Fibroblast of gingiva (primary cell): ENCODE results near the gene NRSN2.

ENCODE experiments used
- DNase-seq: peaks from one replicate; pipeline ENCODE4 v3.0.0-alpha.2; 2011; ENCODE audit warnings: low read depth

Gene NRSN2

GRCh38 chr20:397432-398237 lies 50.7 kb downstream of the NRSN2 start:
- DNase-seq = no peak

DNA sequence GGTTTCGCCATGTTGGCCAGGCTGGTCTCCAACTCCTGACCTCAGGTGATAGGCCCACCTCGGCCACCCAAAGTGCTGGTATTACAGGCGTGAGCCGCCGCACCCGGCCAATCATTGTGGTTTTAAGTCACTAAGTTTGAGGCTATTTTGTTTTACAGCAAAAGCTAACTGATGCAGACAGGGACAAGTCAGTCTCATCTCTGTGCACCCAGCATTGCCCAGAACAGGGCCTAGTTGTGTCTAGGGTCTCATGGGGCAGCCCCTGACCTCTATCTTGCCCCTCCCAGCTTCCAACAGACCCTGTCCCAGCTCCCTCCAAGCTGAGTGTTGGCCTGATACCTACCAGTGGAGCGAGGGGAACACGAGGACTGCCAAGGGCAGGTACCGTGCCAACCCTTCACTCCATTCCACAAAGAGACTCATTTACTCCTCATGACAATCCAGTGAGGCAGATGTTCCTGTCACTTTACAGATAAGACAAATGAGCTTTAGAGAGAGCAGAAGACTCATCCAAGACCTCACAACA lies 52.3 kb downstream of the NRSN2 start:
- no peak for DNase-seq

GRCh38 chr20:400128-400453 lies 53.2 kb downstream of the NRSN2 start:
- DNase-seq = no peak

DNA sequence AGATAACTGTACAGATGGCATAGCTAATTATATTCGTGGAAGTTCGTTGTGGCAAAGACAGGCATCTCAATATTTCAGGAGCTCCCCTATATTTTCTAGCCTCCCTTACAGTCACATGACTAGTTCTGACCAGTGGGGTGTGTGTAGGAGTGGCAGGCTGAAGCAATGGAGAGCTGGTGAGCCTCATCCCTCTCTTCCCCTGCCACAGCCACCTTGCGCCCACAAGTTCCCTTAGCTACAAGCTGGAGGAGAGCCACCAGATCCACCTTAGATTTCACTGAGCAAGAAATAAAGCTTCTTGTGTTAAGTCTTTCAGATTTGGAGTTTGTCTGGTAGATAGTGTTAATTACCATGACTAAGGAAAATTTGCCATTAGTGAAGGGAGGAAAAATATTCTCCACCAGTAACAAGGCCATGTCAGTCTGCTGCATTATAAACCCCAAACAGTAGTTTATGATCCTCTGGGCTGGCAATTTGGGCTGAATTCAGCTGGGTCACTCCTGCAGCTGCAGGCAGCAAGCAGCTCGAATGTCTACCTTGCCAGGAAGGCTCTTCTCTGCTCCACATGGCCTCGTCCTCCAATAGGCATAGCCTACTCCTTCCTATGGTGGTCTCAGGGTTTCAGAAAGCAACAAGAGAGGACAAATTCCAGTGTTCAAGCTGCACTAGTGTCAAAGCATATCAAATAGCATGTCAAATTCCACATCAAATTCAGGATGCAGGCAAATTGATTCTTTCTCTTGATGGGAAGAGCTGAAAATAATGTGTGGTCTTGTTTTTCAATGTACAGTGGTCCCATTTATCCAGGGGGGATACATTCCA lies 53.8 kb downstream of the NRSN2 start:
- no peak for DNase-seq

DNA sequence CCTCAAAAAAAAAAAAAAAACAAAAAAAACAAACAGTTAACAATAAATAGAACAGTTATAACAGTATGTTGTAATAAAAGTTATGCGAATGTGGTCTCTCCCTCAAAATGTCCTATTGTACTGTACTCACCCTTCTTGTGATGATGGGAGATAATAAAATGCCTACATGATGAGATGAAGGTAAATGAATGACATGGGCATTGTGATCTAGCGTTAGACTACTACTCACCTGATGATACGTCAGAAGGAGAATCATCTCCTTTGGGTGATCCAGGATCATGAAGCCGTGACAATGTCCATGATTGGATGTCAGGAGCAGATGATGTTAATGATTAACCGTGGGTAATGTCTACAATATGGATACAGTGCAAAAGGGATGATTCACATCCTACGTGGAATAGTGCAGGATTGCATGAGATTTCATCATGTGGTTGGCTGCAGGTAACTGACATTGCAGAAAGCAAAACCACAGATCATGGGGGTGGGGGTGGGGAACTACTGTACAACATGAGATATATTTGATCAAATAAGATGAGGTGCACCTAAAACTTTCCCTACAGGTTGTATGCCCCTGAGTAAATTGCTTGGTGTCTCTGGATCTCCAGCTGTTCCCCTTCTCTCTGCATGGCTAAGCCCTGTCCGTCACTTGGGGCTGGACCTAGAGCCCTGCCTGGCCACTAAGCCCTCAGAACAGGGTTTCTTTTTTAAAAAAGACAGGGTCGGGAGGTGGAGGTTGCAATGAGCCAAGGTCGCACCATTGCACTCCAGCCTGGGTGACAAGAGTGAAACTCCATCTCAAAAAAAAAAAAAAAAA lies 55.0 kb downstream of the NRSN2 start:
- no peak for DNase-seq

DNA sequence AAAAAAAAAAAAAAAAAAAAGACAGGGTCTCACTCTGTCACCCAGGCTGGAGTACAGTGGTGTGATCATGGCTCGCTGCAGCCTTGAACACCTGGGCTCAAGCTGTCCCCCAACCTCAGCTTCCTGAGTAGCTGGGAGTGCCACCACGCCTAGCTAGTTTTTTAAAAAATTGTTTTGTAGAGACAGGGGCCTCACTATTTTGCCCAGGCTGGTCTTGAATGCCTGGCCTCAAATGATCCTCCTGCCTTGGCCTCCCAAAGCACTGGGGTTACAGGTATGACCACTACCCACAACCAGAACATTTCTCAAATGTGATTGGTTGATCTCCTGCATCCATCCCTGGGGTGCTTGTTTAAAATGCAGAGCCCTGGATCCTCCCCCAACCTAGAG lies 55.6 kb downstream of the NRSN2 start:
- no peak for DNase-seq

GRCh38 chr20:402898-403581 lies 56.1 kb downstream of the NRSN2 start:
- DNase-seq = no peak

- DNase-seq = no peak
Observed at GRCh38 chr20:403582-403957, 56.7 kb downstream of the NRSN2 start.

DNA sequence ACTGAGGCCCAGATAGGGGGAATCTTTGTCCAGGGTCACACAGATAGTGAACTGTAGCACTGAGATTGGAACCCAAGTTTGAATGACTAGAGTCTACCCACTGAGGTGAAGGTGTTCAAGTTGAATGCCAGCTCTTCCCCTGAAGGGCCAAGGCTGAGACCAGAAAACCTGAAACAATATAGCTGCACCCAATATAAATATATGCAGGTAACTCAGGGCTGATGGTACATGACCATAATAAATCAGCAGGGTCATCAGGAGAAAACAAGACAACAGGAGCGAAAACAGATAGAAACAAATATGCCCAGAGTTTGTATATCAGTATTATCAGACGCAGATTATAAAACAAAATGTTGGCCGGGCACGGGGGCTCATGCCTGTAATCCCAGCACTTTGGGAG lies 57.2 kb downstream of the NRSN2 start:
- no peak for DNase-seq
